ENCODE measurements around the gene RGR. TPM values are rescaled to one million over a fixed set of nuclear protein-coding genes. Genes with fewer than 3 reads are reported as not detected.
A peak's percentile ranks its signal among the peaks of the same experiment; 100 is the strongest.

RGR gene
- polyA plus RNA-seq, 2 of the 4 experiments (the other 2 are of a cell fraction), result not detected

GRCh38 chr10:84298057-84298456, 53.2 kb downstream of the RGR start:
- ATAC-seq (no peak), FAIRE-seq (no peak)
- CTCF ChIA-PET, result interaction anchor here (1.4 kb wide), 1 partner anchor 33 kb away, joined by 3 read pairs; no protein-coding TSS in a partner anchor

DNA sequence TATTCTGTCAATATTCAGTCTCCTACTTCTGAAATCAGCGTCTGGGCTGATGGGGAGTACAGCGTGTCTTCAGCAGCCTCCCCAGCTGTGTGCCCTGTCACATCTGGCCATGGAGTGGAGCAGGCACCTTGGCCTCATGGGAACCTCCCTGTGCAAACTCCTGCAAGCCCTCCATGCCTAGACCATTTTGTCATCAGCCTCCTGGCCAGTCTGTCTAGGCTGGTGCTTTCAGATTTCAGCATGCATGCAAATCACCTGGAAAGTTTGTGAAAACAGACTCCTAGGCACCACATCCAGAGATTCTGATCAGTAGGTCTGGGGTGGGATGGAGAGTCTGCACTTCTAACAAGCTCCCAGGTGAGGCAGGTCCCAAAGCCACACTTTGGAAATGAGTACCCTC, 57.4 kb downstream of the RGR start:
- no peaks in the 10 kb centered on the region for H3K9me3 ChIP-seq
- no peaks in the 10 kb centered on the region for H3K4me1 ChIP-seq
- ChIA-PET CTCF (interaction anchor here (0.6 to 1.3 kb wide), 3 partner anchors 9 to 238 kb away, joined by 3 read pairs; no protein-coding TSS in a partner anchor), POLR2A (no interaction called here)
- 0% methylated on average over 2 of the region's 2 CpGs for WGBS (ENCODE audit: missing lambda C conversion rate)
- DNase-seq (ENCODE audit: low read depth in 1 of 2, low spot score in 1 of 2), result no peak
- no peak for FAIRE-seq
- TF ChIP-seq HDAC2 (IDR thresholded peaks at IDR 0.05) (no peak), KDM1A (IDR thresholded peaks at IDR 0.05; ENCODE audit: low read depth) (no peak)
- no peak overlapping the region for H3K4me2 ChIP-seq
- peak; percentile 24 to 58; a peak in 4 of 6 replicates for ATAC-seq
- H3K27ac ChIP-seq, result no peak overlapping the region
- no peak overlapping the region for H3K4me3 ChIP-seq

More at GRCh38 chr10:84298057-84298456, 53.2 kb downstream of the RGR start:
- no peak overlapping the region for H3K27ac ChIP-seq
- H3K4me2 ChIP-seq, result no peak overlapping the region
- no peaks in the 10 kb centered on the region for H3K4me1 ChIP-seq
- POLR2A ChIA-PET, result no interaction called here
- H3K9me3 ChIP-seq, result no peaks in the 10 kb centered on the region
- no peak for DNase-seq (ENCODE audit: low read depth in 1 of 2, low spot score in 1 of 2)
- H3K4me3 ChIP-seq, result no peak overlapping the region
- TF ChIP-seq HEYL (CRISPR knock-in tag; IDR thresholded peaks at IDR 0.05) (no peak), SMC3 (IDR thresholded peaks at IDR 0.05) (no peak), PHF8 (IDR thresholded peaks at IDR 0.05; ENCODE audit: borderline replicate concordance, low read depth) (no peak), ZC3H11A (IDR thresholded peaks at IDR 0.05) (no peak), EHF (CRISPR knock-in tag; IDR thresholded peaks at IDR 0.05) (no peak)
- TF ChIP-seq, protein P1, sequence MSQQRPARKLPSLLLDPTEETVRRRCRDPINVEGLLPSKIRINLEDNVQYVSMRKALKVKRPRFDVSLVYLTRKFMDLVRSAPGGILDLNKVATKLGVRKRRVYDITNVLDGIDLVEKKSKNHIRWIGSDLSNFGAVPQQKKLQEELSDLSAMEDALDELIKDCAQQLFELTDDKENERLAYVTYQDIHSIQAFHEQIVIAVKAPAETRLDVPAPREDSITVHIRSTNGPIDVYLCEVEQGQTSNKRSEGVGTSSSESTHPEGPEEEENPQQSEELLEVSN (IDR thresholded peaks at IDR 0.05; ENCODE audit: borderline replicate concordance, low read depth), result no peak
- TF ChIP-seq, protein P2, sequence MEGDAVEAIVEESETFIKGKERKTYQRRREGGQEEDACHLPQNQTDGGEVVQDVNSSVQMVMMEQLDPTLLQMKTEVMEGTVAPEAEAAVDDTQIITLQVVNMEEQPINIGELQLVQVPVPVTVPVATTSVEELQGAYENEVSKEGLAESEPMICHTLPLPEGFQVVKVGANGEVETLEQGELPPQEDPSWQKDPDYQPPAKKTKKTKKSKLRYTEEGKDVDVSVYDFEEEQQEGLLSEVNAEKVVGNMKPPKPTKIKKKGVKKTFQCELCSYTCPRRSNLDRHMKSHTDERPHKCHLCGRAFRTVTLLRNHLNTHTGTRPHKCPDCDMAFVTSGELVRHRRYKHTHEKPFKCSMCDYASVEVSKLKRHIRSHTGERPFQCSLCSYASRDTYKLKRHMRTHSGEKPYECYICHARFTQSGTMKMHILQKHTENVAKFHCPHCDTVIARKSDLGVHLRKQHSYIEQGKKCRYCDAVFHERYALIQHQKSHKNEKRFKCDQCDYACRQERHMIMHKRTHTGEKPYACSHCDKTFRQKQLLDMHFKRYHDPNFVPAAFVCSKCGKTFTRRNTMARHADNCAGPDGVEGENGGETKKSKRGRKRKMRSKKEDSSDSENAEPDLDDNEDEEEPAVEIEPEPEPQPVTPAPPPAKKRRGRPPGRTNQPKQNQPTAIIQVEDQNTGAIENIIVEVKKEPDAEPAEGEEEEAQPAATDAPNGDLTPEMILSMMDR (IDR thresholded peaks at IDR 0.05), result no peak
- 61% methylated on average over 3 of the region's 3 CpGs for WGBS (ENCODE audit: missing lambda C conversion rate)

DNA sequence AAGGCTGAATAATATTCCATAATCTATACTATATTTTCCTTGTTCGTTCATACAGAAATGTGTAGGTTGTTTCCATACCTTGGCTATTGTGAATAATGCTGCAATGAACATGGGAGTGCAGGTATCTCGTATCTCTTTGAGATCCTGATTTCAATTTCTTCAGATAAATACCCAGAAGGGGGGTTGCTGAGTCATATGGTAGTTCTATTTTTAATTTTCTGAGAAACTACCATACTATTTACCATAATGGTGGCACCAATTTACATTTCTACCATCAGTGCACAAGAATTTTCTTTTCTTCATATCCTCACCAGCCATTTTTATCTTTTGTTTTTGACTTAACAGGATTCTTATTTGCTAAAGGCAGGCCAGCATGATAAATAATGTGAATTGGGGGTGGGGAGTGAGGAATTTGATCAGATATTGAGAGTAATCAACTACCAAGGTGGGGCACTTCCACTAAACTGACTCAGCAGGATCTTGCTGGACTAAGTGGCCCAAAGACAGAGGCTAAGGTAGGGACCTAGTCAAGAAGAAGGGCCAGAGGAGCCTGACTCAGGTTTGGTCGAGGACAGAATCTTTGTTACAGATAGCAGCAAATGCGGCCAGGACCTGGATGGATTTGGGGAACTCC, 62.0 kb downstream of the RGR start:
- FAIRE-seq (no peak), ATAC-seq (no peak), DNase-seq (ENCODE audit: low read depth in 1 of 2, low spot score in 1 of 2) (no peak)
- no peak overlapping the region for H3K27ac ChIP-seq
- peaks cover 6% of the 10 kb centered on the region; the same call in 2 of the 3 replicates for H3K4me1 ChIP-seq
- no peak overlapping the region for H3K4me2 ChIP-seq
- CTCF ChIA-PET, result interaction anchor here (0.6 kb wide), 1 partner anchor 13 kb away, joined by 3 read pairs; no protein-coding TSS in a partner anchor
- TF ChIP-seq HOXB5 (CRISPR knock-in tag; IDR thresholded peaks at IDR 0.05) (no peak), GATA3 (IDR thresholded peaks at IDR 0.05; ENCODE audit: borderline replicate concordance) (no peak), FOSB (CRISPR knock-in tag; IDR thresholded peaks at IDR 0.05) (no peak), SREBF2 (IDR thresholded peaks at IDR 0.05) (no peak), POLR2A (IDR thresholded peaks at IDR 0.05; ENCODE audit: low read length) (no peak), RAD21 (conservative IDR thresholded peaks at IDR 0.05 in 1 of 2, IDR thresholded peaks at IDR 0.05 in 1 of 2) (no peak), PHF8 (IDR thresholded peaks at IDR 0.05; ENCODE audit: borderline replicate concordance, low read depth) (no peak), KDM5A (IDR thresholded peaks at IDR 0.05) (no peak), EP300 (IDR thresholded peaks at IDR 0.05) (no peak), RARB (CRISPR knock-in tag; IDR thresholded peaks at IDR 0.05) (no peak), JUN (IDR thresholded peaks at IDR 0.05) (no peak), EHF (CRISPR knock-in tag; IDR thresholded peaks at IDR 0.05) (no peak), NPAS2 (CRISPR knock-in tag; IDR thresholded peaks at IDR 0.05; ENCODE audit: borderline replicate concordance) (no peak), HDAC2 (IDR thresholded peaks at IDR 0.05) (no peak)
- TF ChIP-seq, protein P1 (IDR thresholded peaks at IDR 0.05; ENCODE audit: borderline replicate concordance, low read depth), result no peak
- TF ChIP-seq, protein P3, sequence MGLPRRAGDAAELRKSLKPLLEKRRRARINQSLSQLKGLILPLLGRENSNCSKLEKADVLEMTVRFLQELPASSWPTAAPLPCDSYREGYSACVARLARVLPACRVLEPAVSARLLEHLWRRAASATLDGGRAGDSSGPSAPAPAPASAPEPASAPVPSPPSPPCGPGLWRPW (IDR thresholded peaks at IDR 0.05), result no peak
- TF ChIP-seq, protein P4, sequence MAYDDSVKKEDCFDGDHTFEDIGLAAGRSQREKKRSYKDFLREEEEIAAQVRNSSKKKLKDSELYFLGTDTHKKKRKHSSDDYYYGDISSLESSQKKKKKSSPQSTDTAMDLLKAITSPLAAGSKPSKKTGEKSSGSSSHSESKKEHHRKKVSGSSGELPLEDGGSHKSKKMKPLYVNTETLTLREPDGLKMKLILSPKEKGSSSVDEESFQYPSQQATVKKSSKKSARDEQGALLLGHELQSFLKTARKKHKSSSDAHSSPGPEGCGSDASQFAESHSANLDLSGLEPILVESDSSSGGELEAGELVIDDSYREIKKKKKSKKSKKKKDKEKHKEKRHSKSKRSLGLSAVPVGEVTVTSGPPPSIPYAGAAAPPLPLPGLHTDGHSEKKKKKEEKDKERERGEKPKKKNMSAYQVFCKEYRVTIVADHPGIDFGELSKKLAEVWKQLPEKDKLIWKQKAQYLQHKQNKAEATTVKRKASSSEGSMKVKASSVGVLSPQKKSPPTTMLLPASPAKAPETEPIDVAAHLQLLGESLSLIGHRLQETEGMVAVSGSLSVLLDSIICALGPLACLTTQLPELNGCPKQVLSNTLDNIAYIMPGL (CRISPR knock-in tag; IDR thresholded peaks at IDR 0.05; ENCODE audit: borderline replicate concordance), result no peak
- POLR2A ChIA-PET, result no interaction called here
- H3K9me3 ChIP-seq, result no peaks in the 10 kb centered on the region
- no peak overlapping the region for H3K4me3 ChIP-seq
- WGBS (ENCODE audit: missing lambda C conversion rate), result 45% methylated on average over 4 of the region's 4 CpGs

Measured in A549 (cell line).